NCI-H1092 (cell line): ENCODE measurements around the gene SRA1.

Source experiments
- DNase-seq: peaks from one replicate; lab custom pipeline; 2025; lab: John Stamatoyannopoulos, UW

The SRA1 gene

GRCh38 chr5:140549237-140550144 is 7.8 kb downstream of the SRA1 start:
- no peak for DNase-seq

- no peak for DNase-seq
Observed at GRCh38 chr5:140548791-140549190, 8.5 kb downstream of the SRA1 start.

GRCh38 chr5:140548300-140548688 is 9.0 kb downstream of the SRA1 start:
- DNase-seq = no peak

GRCh38 chr5:140547508-140548299 is 9.6 kb downstream of the SRA1 start, which contains the start of gene EIF4EBP3:
Gene EIF4EBP3 (plus strand): TSS chr5:140547662. CDS start chr5:140547738, 76 bp downstream.
- no peak for DNase-seq

DNA sequence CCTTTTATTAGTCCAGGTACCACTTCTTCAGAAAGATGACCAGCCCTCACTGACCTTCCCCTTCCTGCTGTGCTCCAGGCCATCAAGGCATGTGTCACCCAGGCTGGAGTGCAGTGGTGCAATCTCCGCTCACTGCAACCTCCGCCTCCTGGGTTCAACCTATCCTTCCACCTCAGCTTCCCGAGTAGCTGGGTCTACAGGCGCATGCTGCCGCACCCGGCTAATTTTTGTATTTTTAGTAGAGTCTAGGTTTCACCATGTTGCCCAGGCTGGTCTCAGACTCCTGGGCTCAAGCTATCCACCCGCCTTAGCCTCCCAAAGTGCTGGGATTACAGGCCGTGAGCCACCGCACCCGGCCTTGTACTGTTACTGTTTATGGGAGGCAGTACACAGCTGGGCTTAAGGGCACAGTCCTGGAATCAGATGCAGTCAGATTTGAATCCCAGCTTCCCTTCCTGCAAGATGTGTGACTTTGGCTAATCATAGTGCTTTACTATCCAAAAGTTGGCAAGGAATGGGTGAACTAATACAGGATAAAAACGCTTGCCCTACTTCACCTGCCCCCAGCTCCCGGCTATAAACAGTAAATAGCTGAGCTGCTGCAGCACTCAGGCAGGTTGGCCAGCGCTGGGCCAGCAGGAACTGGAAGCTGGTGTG is 10.3 kb downstream of the SRA1 start:
- DNase-seq = no peak

GRCh38 chr5:140545606-140546005 is 11.7 kb downstream of the SRA1 start:
- no peak for DNase-seq

- no peak for DNase-seq
Observed at GRCh38 chr5:140544986-140545385, 12.3 kb downstream of the SRA1 start.

GRCh38 chr5:140542972-140543371 is 14.3 kb downstream of the SRA1 start:
- DNase-seq = no peak

- DNase-seq = no peak
Observed at GRCh38 chr5:140540227-140540626, 17.0 kb downstream of the SRA1 start.

- no peak for DNase-seq
Observed at GRCh38 chr5:140524003-140524402, 33.3 kb downstream of the SRA1 start.

GRCh38 chr5:140513124-140513523 is 44.1 kb downstream of the SRA1 start:
- no peak for DNase-seq

DNA sequence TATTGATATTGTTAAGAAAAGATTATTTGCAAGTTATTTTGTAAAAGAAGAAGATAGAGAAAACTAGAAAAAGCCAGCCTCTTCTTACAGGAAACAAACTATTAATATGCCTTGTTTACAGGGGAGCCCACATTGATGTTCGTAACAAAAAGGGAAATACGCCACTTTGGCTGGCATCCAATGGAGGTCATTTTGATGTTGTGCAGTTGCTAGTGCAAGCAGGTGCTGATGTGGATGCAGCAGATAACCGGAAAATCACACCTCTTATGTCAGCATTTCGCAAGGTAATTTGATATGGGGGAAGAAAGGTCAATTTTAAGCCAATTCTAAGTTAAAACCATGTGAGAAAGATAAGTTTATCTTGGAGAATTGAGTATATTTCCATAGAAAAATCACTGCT is 47.4 kb downstream of the SRA1 start:
- no peak for DNase-seq

GRCh38 chr5:140502834-140503233 is 54.4 kb downstream of the SRA1 start:
- no peak for DNase-seq
